Measurements from ENCODE around the gene SKI. TPM values are rescaled to one million over a fixed set of nuclear protein-coding genes. Genes with fewer than 3 reads are reported as not detected.

SKI gene
- total RNA-seq, 1 donor from 2014 or later = 62.0 TPM

DNA sequence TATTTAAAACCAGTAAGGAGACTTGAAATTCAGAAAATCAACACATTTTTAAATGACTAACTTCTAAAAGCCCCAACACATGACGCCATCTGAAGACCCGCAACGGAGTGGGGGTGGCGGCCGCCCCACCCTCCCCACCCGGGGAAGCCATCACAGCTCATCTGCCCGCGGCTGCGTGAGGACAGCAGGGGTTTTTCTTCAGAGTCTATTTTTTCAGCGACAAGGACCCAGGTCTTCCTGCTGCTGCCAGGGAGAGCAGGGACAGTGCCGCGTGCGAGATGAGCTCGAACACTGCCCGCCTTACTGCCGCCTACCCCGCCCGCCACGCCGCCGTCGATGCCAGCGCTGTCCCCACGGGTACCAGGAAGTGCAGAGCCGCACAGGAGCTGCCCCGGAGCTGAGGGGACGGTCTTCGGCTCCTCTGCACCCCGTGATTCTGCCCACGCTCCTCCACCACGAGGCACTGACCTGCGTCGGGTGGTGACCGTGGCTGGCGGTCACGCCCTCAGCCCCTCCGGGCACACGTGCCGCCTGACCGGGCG is 79.0 kb downstream of the SKI start:
- H3K9me3 Mint-ChIP-seq = no peaks in the 10 kb centered on the region
- peaks cover 11% of the 10 kb centered on the region for H3K36me3 Mint-ChIP-seq (ENCODE audit: low read depth)
- no peaks in the 10 kb centered on the region for H3K27me3 Mint-ChIP-seq (ENCODE audit: low read depth)
- no peak overlapping the region for H3K27ac Mint-ChIP-seq (ENCODE audit: unreplicated experiment)
- no peak for DNase-seq (ENCODE audit: low read depth, low spot score)
- peaks cover 5% of the 10 kb centered on the region for H3K4me1 Mint-ChIP-seq
- no peak for TF ChIP-seq CTCF (conservative IDR thresholded peaks at IDR 0.05)
- no peak overlapping the region for H3K4me3 Mint-ChIP-seq

DNA sequence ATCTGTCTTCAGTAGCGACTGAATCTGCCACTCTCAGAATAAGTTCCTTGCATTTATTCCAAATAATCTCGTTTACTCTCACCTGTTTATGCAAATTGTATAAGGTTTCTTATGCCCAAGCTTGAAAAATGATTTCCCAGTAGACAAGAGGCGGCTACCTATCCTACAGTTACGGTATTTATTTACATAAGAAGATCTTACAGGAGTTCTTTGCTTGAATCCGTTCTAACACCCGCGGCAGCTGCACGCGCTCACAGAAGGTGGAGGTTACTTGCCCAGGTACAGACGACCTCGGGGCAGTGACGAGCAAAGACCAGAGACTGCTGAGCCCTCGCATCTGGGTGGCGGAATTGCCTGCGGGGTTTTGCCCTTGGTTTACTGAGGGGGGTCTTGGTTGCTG is 79.9 kb downstream of the SKI start:
- H3K4me3 Mint-ChIP-seq = no peak overlapping the region
- no peak for DNase-seq (ENCODE audit: low read depth, low spot score)
- H3K36me3 Mint-ChIP-seq (ENCODE audit: low read depth) = peaks cover 11% of the 10 kb centered on the region
- H3K9me3 Mint-ChIP-seq = no peaks in the 10 kb centered on the region
- H3K27ac Mint-ChIP-seq (ENCODE audit: unreplicated experiment) = no peak overlapping the region
- TF ChIP-seq CTCF (conservative IDR thresholded peaks at IDR 0.05) = no peak
- peaks cover 5% of the 10 kb centered on the region for H3K4me1 Mint-ChIP-seq
- no peaks in the 10 kb centered on the region for H3K27me3 Mint-ChIP-seq (ENCODE audit: low read depth)

GRCh38 chr1:2308844-2309243 is 80.7 kb downstream of the SKI start:
- H3K4me3 Mint-ChIP-seq = peak overlapping the region; percentile 74
- H3K9me3 Mint-ChIP-seq = no peaks in the 10 kb centered on the region
- DNase-seq (ENCODE audit: low read depth, low spot score) = no peak
- no peak for TF ChIP-seq CTCF (conservative IDR thresholded peaks at IDR 0.05)
- H3K4me1 Mint-ChIP-seq = peaks cover 5% of the 10 kb centered on the region
- H3K27ac Mint-ChIP-seq (ENCODE audit: unreplicated experiment) = no peak overlapping the region
- no peaks in the 10 kb centered on the region for H3K27me3 Mint-ChIP-seq (ENCODE audit: low read depth)
- H3K36me3 Mint-ChIP-seq (ENCODE audit: low read depth) = peaks cover 11% of the 10 kb centered on the region

DNA sequence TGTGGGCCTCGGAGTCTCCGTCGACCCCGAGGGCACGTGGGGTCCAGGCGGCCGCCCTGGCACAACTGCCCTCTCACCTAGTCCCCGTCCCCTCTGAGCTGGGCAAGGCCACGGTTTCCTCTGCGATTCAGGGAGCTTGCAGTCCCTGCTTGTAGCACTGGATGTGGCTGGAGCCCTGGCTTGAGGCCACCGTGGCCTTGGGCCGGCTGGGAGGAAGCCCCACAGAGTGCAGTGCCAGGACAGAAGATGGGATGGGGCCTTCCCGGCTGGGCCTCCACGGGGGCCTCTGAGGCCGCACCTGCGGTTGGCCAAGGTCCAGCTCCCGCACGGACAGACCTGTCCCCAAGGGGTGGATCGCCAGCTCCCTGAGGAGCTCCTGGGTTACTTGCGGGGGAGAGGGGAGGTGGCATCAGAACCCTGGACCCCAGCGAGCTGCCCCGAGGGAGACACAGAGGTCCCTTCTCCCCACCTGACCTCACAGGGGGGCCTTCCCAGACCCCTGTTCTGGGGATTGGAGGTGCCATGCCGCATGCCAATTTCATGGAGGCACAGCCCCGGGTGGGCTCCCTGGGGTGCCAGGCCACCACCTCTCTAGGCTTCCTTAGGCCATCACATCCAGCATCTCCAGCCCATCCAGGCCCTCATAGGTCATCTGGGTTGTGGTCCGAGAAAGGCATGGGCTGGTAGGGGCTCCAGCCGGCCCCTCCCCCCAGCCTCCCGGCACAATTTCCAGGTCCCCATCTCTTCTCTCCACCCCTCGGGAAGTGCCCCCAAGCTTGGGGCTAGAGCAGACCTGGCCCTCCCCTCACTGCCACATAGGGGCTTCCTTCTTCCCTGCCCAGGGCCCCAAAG is 82.4 kb downstream of the SKI start:
- DNase-seq (ENCODE audit: low read depth, low spot score) = no peak
- Mint-ChIP-seq H3K27ac (ENCODE audit: unreplicated experiment) (no peak overlapping the region), H3K4me3 (no peak overlapping the region), H3K9me3 (no peaks in the 10 kb centered on the region), H3K36me3 (ENCODE audit: low read depth) (peaks cover 11% of the 10 kb centered on the region), H3K4me1 (peaks cover 5% of the 10 kb centered on the region), H3K27me3 (ENCODE audit: low read depth) (no peaks in the 10 kb centered on the region)
- TF ChIP-seq CTCF (conservative IDR thresholded peaks at IDR 0.05) = no peak

DNA sequence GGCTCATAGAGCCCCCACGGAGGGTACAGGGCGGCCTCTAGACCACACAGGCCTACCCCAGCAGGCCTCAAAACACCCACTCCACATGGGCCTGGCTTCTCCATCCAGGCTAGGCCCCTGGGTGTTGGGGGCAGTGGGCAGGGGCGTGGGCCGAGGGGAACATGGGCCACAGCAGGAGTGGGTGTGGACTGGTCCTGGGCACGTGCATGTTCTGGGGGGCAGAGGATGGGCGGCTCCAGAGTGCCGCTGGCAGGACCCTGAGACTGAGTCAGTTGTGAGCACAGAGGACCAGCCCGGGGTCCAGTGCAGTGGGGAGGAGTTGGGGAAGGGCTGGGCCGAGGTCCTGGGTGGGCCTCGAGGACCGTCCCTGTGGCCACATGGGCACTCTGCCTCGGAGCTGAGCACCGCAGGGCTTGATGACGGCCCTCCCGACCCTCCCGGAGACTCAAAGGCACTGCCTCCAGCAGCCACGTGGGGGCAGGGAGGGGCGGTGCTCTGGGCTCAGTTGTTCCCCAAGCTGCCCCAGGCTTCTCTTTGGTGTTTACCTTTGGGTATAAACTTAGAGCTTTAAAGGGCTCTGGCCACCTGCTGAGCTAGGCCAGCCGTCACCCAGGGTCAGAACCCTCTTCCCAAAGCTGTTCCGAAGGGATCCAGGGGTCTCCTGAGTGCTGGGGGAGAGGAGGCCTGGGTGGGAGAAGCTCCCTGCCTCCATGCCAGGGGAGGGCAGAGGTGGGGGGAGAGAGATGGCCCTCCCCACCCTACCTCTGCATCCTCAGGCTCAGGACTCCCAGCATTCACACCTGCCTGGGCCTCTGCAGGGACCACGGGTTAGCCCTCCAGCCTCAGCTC is 83.3 kb downstream of the SKI start:
- TF ChIP-seq CTCF (conservative IDR thresholded peaks at IDR 0.05) = peak; percentile 61
- Mint-ChIP-seq H3K4me3 (no peak overlapping the region), H3K36me3 (ENCODE audit: low read depth) (peaks cover 9% of the 10 kb centered on the region), H3K27ac (ENCODE audit: unreplicated experiment) (no peak overlapping the region), H3K4me1 (peaks cover 5% of the 10 kb centered on the region), H3K27me3 (ENCODE audit: low read depth) (no peaks in the 10 kb centered on the region), H3K9me3 (no peaks in the 10 kb centered on the region)
- peak; percentile 59 for DNase-seq (ENCODE audit: low read depth, low spot score)

Measured in neural crest cell (in vitro differentiated cells).